ENCODE measurements around the gene ADSL. TPM values are rescaled to one million over a fixed set of nuclear protein-coding genes. Genes with fewer than 3 reads are reported as not detected.
A peak's percentile ranks its signal among the peaks of the same experiment; 100 is the strongest.
"Not testable (repeated sequence)": the region's sequence is repeated elsewhere in the genome, so short reads cannot be mapped to it uniquely, and the experiment has no call there.

Gene ADSL
- total RNA-seq, 4 donors from 2014 or later: 74.6 to 106 (median 85.8) TPM

- no peak for ATAC-seq (ENCODE audit: low FRiP score)
- no peak for TF ChIP-seq CTCF (IDR thresholded peaks at IDR 0.05)
- DNase-seq (ENCODE audit: low spot score): no peak
These were observed 31.6 kb downstream of the ADSL start for GRCh38 chr22:40377931-40378330.

- not testable (repeated sequence) for ATAC-seq (ENCODE audit: low FRiP score)
These were observed 32.1 kb downstream of the ADSL start for GRCh38 chr22:40378448-40378847.

DNA sequence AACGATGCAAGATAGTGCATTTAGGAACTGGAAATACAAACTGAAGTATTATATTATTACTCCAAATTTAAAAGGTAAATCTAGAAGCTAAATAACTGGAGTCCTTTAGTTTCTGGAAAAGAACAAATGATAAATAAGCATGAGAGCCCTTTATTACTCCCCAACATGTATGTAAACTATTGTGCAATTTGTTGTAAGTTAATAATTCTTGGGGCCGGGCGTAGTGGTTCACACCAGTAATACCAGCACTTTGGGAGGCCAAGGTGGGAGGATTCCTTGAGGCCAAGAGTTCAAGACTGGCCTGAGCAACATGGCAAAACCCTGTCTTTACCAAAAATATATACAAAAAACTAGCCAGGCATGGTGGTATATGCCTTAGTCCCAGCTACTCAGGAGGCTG is 35.2 kb downstream of the ADSL start:
- DNase-seq (ENCODE audit: low spot score) (no peak), ATAC-seq (ENCODE audit: low FRiP score) (no peak)
- TF ChIP-seq CTCF (IDR thresholded peaks at IDR 0.05): no peak

More at GRCh38 chr22:40378448-40378847, 32.1 kb downstream of the ADSL start:
- DNase-seq (ENCODE audit: low spot score): not testable (repeated sequence)

GRCh38 chr22:40383905-40384304 is 37.6 kb downstream of the ADSL start:
- ATAC-seq (ENCODE audit: low FRiP score) (no peak), DNase-seq (ENCODE audit: low spot score) (no peak)
- no peak for TF ChIP-seq CTCF (IDR thresholded peaks at IDR 0.05)

DNA sequence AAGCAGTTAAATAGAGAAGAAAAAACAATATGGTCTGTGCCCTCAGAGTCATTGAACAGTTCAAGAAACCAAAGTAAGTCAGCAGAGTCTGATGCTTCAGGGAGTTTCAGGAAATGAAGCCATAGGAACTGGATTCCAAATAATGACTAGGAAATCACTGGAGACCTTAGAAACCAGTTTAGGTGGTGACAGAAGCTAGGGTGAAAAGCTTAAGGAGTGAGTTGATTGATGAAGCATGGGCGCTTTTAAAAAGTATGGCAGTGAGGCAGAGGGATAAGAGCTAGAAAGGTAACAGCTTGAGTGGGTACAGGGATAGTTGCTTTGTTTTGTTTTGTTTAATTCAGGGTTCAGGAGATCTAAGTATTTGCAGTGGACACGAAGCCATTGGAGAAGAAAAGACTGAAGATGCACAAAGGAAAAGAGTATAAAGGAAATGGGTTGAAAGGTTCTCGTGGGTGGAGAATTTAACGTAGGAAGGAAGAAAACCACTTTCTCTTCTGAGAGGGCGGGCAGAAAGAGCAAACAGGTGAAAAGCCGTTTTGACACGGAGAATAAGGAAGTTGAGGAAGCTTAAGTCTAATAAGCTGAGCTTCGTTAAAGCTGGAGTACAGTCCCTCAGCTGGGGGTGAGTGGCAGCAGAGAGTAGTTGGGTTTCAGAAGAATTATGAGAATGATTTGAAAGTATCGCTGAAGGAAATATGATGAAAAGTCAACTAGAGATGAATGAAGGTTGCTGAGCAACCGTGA is 38.9 kb downstream of the ADSL start:
- TF ChIP-seq CTCF (IDR thresholded peaks at IDR 0.05): no peak
- no peak for DNase-seq (ENCODE audit: low spot score)
- ATAC-seq (ENCODE audit: low FRiP score): no peak

DNA sequence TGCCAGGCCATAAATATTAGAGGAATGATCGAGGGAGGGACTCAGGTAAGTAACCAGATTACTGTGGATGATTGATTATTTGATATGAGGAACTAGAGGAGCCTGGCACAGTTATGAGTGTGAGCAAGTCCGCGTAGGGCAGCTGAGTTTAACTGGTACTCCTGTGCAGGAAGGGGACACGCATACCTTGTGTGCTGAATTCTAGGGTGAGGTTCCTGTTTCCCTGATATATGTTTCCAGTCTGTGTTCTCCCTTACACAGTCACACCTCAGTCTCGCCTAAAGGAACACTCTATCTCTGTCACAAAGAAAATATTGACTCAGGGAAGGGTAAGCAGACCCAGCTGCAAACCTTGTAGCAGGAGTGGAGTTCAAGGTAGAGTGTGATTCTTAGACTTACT is 41.4 kb downstream of the ADSL start:
- ATAC-seq (ENCODE audit: low FRiP score): peak; percentile 21
- no peak for TF ChIP-seq CTCF (IDR thresholded peaks at IDR 0.05)
- DNase-seq (ENCODE audit: low spot score): no peak

GRCh38 chr22:40388231-40388630 is 41.9 kb downstream of the ADSL start:
- no peak for TF ChIP-seq CTCF (IDR thresholded peaks at IDR 0.05)
- DNase-seq (ENCODE audit: low spot score): no peak
- ATAC-seq (ENCODE audit: low FRiP score): no peak

Measured in omental fat pad (tissue), 4 donors.